ENCODE data around the gene MICAL1.

The MICAL1 gene

GRCh38 chr6:109445382-109445781, 10.2 kb downstream of the MICAL1 start:
- no peaks in the 10 kb centered on the region for H3K27me3 ChIP-seq (ENCODE audit: insufficient read depth, poor library complexity, severe bottlenecking)
- TF ChIP-seq CTCF (IDR thresholded peaks at IDR 0.05; ENCODE audit: poor library complexity, severe bottlenecking): no peak
- no peak for DNase-seq (ENCODE audit: low spot score)
- no peaks in the 10 kb centered on the region for H3K9me3 ChIP-seq (ENCODE audit: severe bottlenecking)
- no peak for ATAC-seq (ENCODE audit: low read depth)
- no peaks in the 10 kb centered on the region for H3K4me1 ChIP-seq (ENCODE audit: insufficient read depth, poor library complexity, severe bottlenecking)
- peaks cover 22% of the 10 kb centered on the region for H3K36me3 ChIP-seq (ENCODE audit: low read depth)
- H3K4me3 ChIP-seq (ENCODE audit: severe bottlenecking): no peak overlapping the region
- no peak overlapping the region for H3K27ac ChIP-seq (ENCODE audit: poor library complexity, severe bottlenecking)

GRCh38 chr6:109443425-109443950, 12.1 kb downstream of the MICAL1 start:
- Histone ChIP-seq H3K27ac (ENCODE audit: poor library complexity, severe bottlenecking) (no peak overlapping the region), H3K4me1 (ENCODE audit: insufficient read depth, poor library complexity, severe bottlenecking) (peaks cover 9% of the 10 kb centered on the region), H3K9me3 (ENCODE audit: severe bottlenecking) (no peaks in the 10 kb centered on the region), H3K4me3 (ENCODE audit: severe bottlenecking) (no peak overlapping the region), H3K36me3 (ENCODE audit: low read depth) (peaks cover 22% of the 10 kb centered on the region), H3K27me3 (ENCODE audit: insufficient read depth, poor library complexity, severe bottlenecking) (no peaks in the 10 kb centered on the region)
- no peak for TF ChIP-seq CTCF (IDR thresholded peaks at IDR 0.05; ENCODE audit: poor library complexity, severe bottlenecking)
- no peak for DNase-seq (ENCODE audit: low spot score)
- no peak for ATAC-seq (ENCODE audit: low read depth)

DNA sequence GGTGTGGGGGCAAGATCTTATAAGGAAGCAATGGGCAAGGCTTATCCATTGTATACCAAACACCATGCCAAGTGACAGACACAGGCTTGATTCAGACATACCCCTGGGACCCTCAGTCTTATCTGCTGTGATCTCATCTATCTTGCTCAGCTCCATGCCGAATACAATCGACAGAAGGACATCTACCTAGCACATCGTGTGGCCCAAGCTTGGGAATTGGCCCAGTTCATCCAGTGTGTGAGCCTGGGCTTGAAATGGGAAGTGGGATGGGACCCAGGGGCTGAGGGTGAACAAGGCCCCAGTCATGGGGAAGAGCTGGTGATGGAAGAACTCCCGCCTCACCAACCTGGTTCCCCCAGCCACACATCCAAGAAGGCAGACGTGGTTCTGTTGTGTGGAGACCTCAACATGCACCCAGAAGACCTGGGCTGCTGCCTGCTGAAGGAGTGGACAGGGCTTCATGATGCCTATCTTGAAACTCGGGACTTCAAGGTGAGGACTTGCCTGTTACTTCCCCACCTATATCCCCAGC, 13.1 kb downstream of the MICAL1 start:
- no peak for DNase-seq (ENCODE audit: low spot score)
- Histone ChIP-seq H3K27me3 (ENCODE audit: insufficient read depth, poor library complexity, severe bottlenecking) (no peaks in the 10 kb centered on the region), H3K27ac (ENCODE audit: poor library complexity, severe bottlenecking) (no peak overlapping the region), H3K36me3 (ENCODE audit: low read depth) (peaks cover 22% of the 10 kb centered on the region), H3K4me1 (ENCODE audit: insufficient read depth, poor library complexity, severe bottlenecking) (peaks cover 9% of the 10 kb centered on the region), H3K9me3 (ENCODE audit: severe bottlenecking) (no peaks in the 10 kb centered on the region), H3K4me3 (ENCODE audit: severe bottlenecking) (no peak overlapping the region)
- no peak for TF ChIP-seq CTCF (IDR thresholded peaks at IDR 0.05; ENCODE audit: poor library complexity, severe bottlenecking)
- ATAC-seq (ENCODE audit: low read depth): no peak

- TF ChIP-seq CTCF (IDR thresholded peaks at IDR 0.05; ENCODE audit: poor library complexity, severe bottlenecking): peak; percentile 12
- Histone ChIP-seq H3K27ac (ENCODE audit: poor library complexity, severe bottlenecking) (peak overlapping the region; percentile 36), H3K9me3 (ENCODE audit: severe bottlenecking) (no peaks in the 10 kb centered on the region), H3K4me3 (ENCODE audit: severe bottlenecking) (peak overlapping the region; percentile 75), H3K27me3 (ENCODE audit: insufficient read depth, poor library complexity, severe bottlenecking) (no peaks in the 10 kb centered on the region), H3K4me1 (ENCODE audit: insufficient read depth, poor library complexity, severe bottlenecking) (peaks cover 9% of the 10 kb centered on the region), H3K36me3 (ENCODE audit: low read depth) (peaks cover 22% of the 10 kb centered on the region)
- peak; percentile 50 for ATAC-seq (ENCODE audit: low read depth)
- DNase-seq (ENCODE audit: low spot score): no peak
Observed at GRCh38 chr6:109441069-109441816, 14.3 kb downstream of the MICAL1 start.
